Inflammatory macrophage treated with lipopolysaccharide for 4 hours (primary cell): Measurements from ENCODE around the gene ZNF778.

Experiments
- DNase-seq: peaks from one replicate; pipeline ENCODE4 v3.0.0-alpha.2; 2020

ZNF778 gene

DNA sequence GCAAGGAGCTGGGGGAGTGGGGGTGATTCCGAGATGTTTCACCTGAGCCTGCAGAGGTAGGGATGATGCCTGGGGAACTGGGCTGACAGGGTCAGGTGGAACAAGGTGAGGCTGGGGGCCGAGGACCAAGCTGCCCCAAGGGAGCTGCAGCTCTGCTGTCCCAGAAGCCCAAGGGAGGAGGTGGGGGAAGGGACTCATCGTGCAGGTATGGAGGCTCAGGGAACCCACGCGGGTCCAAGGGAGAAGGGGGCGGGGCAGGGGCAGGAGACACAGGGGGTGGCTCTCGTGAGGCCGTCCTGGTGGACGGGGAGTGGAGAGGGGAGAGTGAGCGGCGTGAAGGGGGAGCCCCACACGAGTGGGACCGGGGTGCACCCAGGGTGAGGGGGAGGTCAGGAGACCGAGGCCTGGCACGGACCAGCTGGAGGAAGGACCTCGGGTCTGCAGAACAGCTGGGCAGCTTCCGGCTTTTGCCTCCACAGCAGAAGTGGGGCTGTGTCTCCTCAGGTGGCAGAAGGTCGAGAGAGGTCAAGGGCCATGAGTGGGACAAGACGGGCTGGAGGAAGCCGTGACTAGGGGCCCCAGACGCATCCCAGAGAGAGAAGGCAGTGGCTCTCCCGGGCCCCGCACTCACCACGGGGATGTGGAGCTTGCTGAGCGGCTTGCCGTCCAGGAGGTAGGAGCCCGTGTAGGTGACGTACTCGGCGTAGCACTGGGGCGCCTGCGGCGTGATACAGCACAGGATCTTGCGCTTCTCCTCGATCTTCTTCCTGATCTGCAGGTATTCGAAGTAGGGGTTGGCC is 61.1 kb downstream of the ZNF778 start:
- DNase-seq = no peak

DNA sequence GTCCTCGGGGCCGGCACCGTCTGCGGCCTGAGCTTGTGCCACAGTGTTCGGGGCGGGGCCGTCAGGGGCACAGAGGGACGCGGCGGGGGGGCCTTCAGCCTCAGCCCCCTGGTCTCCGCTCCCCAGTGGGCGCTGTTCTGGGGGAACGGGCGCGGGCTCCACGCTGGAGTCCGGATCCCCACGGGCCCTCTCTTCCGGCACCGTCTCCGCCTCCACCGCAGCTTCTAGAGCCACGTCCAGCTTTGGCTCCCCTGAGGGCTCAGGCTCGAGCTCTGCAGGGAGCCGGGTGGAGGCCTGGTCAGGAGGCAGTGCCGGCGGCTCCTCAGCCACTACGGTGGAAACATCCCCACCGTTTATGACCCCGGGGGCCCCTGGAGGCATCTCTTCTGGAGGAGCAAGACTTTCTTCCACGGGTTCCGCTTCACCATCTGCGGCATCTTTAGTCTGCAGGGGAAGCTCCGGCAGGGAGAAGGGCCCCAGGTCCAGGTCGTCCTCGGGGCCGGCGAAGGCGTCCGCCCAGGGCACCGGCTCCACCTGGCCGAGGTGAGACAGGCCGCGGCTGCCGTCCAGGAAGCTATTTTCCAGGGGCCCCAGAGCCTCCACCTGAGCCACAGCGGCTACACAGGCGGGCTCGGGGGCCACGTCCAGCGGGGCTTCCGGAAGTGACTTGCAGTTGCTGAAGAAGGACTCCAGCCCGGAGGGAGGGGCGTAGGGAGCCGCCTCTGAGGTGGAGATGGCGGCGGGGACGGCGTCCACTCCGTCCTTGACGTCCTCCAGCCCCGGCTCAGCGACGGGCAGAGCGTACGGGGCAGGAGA is 62.4 kb downstream of the ZNF778 start:
- no peak for DNase-seq

- no peak for DNase-seq
Observed at GRCh38 chr16:89280546-89281188, 63.2 kb downstream of the ZNF778 start.

GRCh38 chr16:89281189-89281577 is 63.7 kb downstream of the ZNF778 start:
- no peak for DNase-seq

DNA sequence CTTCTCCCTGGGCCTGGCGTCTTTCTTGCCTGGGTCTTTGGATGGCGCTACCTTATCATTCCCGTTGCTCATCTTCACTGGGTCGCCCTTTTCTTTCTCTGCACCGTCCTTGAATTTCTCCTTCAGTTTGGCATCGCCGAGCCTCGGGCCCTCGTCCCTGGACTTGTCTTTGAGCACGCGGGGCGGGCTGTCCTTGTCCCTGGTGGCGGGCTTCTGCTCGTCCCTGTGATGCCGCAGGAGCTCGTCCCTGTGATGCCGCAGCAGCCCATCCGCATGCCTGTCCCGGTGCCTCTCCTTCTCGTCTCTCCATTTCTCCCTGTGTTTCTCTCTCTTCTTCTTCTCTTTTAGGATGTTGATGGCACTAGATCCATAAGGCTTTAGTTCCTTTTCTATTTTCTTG is 64.3 kb downstream of the ZNF778 start:
- DNase-seq = no peak

DNA sequence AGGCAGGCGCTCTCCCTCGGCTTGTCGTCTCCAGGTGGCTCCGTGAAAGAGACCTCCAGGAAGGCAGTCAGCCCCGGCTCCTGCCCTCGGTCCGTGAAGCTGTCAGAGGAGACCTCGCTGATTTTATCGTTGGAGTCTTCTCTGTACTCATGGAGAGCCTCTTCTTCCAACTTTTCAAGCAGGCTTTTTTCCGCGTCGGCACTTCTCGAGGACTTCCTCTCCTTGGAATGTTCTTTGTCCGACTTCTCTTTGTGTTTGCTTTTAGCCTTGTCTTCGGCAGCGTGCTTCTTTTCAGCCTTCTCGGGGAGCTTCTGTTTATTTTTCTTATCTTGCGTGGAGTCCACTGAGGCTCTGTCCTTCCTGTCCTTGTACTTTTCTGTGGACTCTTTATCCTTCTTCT is 65.0 kb downstream of the ZNF778 start:
- no peak for DNase-seq

- no peak for DNase-seq
Observed at GRCh38 chr16:89283449-89283848, 65.9 kb downstream of the ZNF778 start.

- DNase-seq = no peak
Observed at GRCh38 chr16:89285381-89285780, 67.9 kb downstream of the ZNF778 start.

DNA sequence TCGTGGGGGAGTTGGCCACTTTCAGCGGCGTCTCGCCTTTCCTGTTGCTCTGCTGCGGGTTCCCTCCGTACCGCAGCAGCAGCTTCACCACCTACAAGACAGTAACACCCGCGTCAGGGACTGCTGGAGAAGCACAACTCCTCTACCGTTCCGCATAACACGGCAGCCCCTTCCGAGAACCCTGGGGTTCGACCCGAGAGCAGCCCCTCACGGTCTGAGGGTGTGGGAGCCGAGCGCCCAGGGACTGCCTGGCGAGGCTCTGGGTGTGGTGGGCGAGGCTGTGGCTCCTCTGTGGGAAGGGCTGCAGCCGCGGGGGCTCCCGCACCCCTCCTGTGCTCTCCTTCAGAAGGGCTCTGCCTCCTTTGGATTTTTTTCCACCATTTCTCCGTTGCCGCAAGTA is 68.6 kb downstream of the ZNF778 start:
- DNase-seq = no peak
